Measurements from ENCODE around the gene PPP1R14C. TPM values are rescaled to one million over a fixed set of nuclear protein-coding genes. Genes with fewer than 3 reads are reported as not detected.

The PPP1R14C gene
- total RNA-seq, 2 experiments from 2014 or later: not detected

- H3K4me3 Mint-ChIP-seq: no peak overlapping the region
- peaks cover 3% of the 10 kb centered on the region for H3K4me1 Mint-ChIP-seq (ENCODE audit: low read depth)
- peaks cover 11% of the 10 kb centered on the region for H3K27me3 Mint-ChIP-seq (ENCODE audit: low read depth)
- peaks cover 5% of the 10 kb centered on the region for H3K9me3 Mint-ChIP-seq
- H3K36me3 Mint-ChIP-seq (ENCODE audit: low read depth): no peaks in the 10 kb centered on the region
- DNase-seq: no peak
- intact Hi-C loops (cut with micrococcal nuclease): no loop called here
- no peak overlapping the region for H3K27ac Mint-ChIP-seq
- CTCF ChIA-PET: no interaction called here
Measured at GRCh38 chr6:150297327-150298029, 154.6 kb downstream of the PPP1R14C start.

GRCh38 chr6:150298030-150298380 is 155.2 kb downstream of the PPP1R14C start:
- intact Hi-C loops (cut with micrococcal nuclease): no loop called here
- peaks cover 14% of the 10 kb centered on the region for H3K27me3 Mint-ChIP-seq (ENCODE audit: low read depth)
- CTCF ChIA-PET: interaction anchor here (1.0 kb wide), 1 partner anchor 223 kb away, joined by 3 read pairs; no protein-coding TSS in a partner anchor
- H3K4me3 Mint-ChIP-seq: no peak overlapping the region
- peaks cover 3% of the 10 kb centered on the region for H3K4me1 Mint-ChIP-seq (ENCODE audit: low read depth)
- H3K36me3 Mint-ChIP-seq (ENCODE audit: low read depth): no peaks in the 10 kb centered on the region
- peaks cover 5% of the 10 kb centered on the region for H3K9me3 Mint-ChIP-seq
- H3K27ac Mint-ChIP-seq: no peak overlapping the region
- DNase-seq: no peak

DNA sequence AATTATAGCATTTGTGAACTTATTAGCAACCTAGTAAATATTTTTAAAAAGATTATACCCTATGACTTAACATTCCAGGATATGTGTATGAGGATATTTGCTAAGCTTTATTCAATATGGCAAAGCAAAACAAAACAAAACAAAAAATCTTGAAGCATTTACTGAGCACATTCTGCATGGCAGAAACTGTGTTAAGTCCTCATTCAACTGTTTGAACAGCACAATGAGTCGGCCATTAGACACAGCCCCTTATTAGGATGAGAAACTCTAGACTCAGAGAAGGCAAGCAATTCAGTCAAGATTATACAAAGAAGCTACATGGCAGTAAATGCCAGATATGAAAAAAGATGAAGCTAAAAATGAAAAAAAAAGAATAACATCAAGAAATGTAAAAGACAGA is 155.8 kb downstream of the PPP1R14C start:
- Mint-ChIP-seq H3K27ac (no peak overlapping the region), H3K27me3 (ENCODE audit: low read depth) (peaks cover 17% of the 10 kb centered on the region), H3K4me3 (no peak overlapping the region), H3K9me3 (peaks cover 5% of the 10 kb centered on the region), H3K36me3 (ENCODE audit: low read depth) (no peaks in the 10 kb centered on the region), H3K4me1 (ENCODE audit: low read depth) (peaks cover 3% of the 10 kb centered on the region)
- no peak for DNase-seq
- CTCF ChIA-PET: interaction anchor here (1.0 kb wide), 1 partner anchor 224 kb away, joined by 3 read pairs; no protein-coding TSS in a partner anchor
- intact Hi-C loops (cut with micrococcal nuclease): no loop called here

Other genes starting within 250 kb of the PPP1R14C start
- gene RAET1E, start 244.9 kb upstream of the PPP1R14C start, total RNA-seq: not detected
- not detected for gene RAET1G, start 219.9 kb upstream of the PPP1R14C start, total RNA-seq
- 1 to 10 TPM in 1 of 2 experiments, under 1 TPM in 1; 0.69 to 1.4 TPM for gene ULBP2, start 201.0 kb upstream of the PPP1R14C start, total RNA-seq
- gene ULBP1, start 179.1 kb upstream of the PPP1R14C start, total RNA-seq: 1 to 10 TPM; 2.6 to 2.8 TPM
- gene RAET1L, start 117.5 kb upstream of the PPP1R14C start, total RNA-seq: not detected
- not detected for gene ULBP3, start 73.9 kb upstream of the PPP1R14C start, total RNA-seq
- gene IYD, start 226.0 kb downstream of the PPP1R14C start, total RNA-seq: not detected